EL (cell line): Measurements from ENCODE around the gene LHX1.

Source experiments
- DNase-seq: peaks from one replicate; pipeline ENCODE4 v3.0.0-alpha.2; 2016

The LHX1 gene

GRCh38 chr17:36975922-36976515, 38.7 kb downstream of the LHX1 start:
- no peak for DNase-seq

GRCh38 chr17:36977066-36977465, 39.8 kb downstream of the LHX1 start:
- no peak for DNase-seq

GRCh38 chr17:36977568-36977967, 40.3 kb downstream of the LHX1 start:
- no peak for DNase-seq

GRCh38 chr17:36978810-36979564, 41.7 kb downstream of the LHX1 start:
- no peak for DNase-seq

GRCh38 chr17:36979565-36979941, 42.3 kb downstream of the LHX1 start:
- no peak for DNase-seq

GRCh38 chr17:36980280-36980761, 43.0 kb downstream of the LHX1 start:
- peak; percentile 14 for DNase-seq

- no peak for DNase-seq
Measured at GRCh38 chr17:36983618-36984017, 46.3 kb downstream of the LHX1 start.

DNA sequence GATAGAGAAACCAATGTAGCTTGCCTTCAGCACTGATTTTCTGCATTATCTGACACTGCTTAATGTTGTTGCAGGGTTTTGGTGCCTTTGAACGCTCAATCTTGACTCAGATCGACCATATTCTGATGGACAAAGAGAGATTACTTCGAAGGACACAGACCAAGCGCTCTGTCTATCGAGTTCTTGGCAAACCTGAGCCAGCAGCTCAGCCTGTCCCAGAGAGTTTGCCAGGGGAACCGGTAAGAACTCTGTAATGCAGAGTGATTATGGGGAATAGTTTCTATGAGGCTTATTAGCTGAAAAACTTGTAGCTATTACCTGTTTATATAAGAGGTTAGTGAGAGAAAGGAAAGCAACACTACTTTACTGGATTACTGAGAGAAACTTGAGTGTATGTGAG, 51.9 kb downstream of the LHX1 start:
- no peak for DNase-seq

GRCh38 chr17:36992701-36993100, 55.4 kb downstream of the LHX1 start:
- no peak for DNase-seq

GRCh38 chr17:36993227-36993626, 56.0 kb downstream of the LHX1 start:
- no peak for DNase-seq
